Erythroblast (primary cell): ENCODE results near the gene NHS.

Experiments
- GATA1 ChIP-seq: IDR thresholded peaks from 2 replicates; pipeline ENCODE4 v1.6.1; 2011; ENCODE audit warnings: low read depth, mild to moderate bottlenecking, control low read depth, low read length, moderate library complexity
- POLR2A ChIP-seq: IDR thresholded peaks from 2 replicates; pipeline ENCODE4 v1.6.1; 2011; ENCODE audit warnings: mild to moderate bottlenecking, low read length

- TF ChIP-seq POLR2A (no peak), GATA1 (no peak)
Observed at GRCh38 chrX:17414027-17414658, 39.1 kb downstream of the NHS start.
